ENCODE data around the gene NAV2. TPM values are rescaled to one million over a fixed set of nuclear protein-coding genes. Genes with fewer than 3 reads are reported as not detected.

NAV2 gene
- total and polyA plus RNA-seq, 9 donors: 25.7 to 70.6 (median 46.1) TPM

DNA sequence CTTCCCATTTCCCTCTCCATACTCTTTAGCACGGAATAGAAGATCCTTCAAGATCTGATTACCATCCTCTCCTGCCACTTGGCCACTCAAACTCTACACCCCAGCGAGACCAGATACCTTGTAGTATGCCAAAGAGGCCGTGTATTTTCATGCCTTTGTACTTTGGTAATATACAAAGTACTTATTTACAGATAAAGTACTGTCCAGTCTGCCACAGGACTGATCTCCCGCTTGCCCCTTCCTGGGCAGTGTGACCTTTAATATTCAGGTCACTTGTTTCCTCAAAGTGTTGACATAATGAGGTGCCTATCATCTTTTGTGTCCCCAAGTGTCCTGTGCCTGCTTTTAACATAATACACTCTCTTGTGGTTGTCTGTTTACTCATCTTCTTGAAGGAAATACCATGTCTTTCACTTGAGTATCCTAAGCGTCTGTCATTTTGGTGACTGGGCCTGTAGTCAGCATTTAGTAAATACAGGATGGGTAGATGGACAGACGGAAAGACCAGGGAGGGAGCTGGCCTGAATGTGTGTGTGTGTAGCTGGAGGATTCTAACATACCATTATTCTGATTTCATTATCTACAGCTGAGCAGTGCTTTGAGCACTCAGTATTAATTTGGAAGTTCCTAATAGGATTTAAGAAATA lies 137.4 kb downstream of the NAV2 start:
- peak overlapping the region; percentile 83 for H3K27ac ChIP-seq (ENCODE audit: low read length)
- no peaks in the 10 kb centered on the region for H3K36me3 ChIP-seq (ENCODE audit: control insufficient read depth, insufficient read depth, low read length)
- no peak overlapping the region for H3K4me3 ChIP-seq (ENCODE audit: low read length)
- no CpG with 5 or more reads among the region's 6 CpGs for WGBS (ENCODE audit: insufficient coverage)
- H3K9me3 ChIP-seq (replicated peaks; ENCODE audit: control insufficient read depth, low read depth, low read length): no peaks in the 10 kb centered on the region
- H3K4me1 ChIP-seq (ENCODE audit: control insufficient read depth, insufficient read depth, low read length): peaks cover 65% of the 10 kb centered on the region
- no peaks in the 10 kb centered on the region for H3K27me3 ChIP-seq (ENCODE audit: control insufficient read depth, insufficient read depth, low read length)
- no peak for DNase-seq

DNA sequence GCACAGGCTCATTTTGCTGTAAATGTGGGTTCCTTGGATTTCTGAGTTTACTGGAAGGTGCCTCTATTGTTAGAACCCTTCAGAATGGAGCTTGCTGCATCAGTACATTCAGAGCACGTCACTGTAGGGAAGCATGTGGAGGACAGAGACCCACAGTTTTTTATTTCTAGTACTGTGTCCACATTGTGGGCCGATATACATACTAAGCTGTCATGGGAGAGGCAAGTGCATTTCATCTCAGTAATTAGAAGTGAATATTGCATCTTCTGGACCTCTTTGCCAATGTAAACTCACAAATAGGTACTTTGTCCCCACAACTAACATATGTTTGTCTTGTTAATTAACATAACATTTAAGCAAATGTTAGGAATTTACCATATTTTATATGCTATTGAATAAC lies 139.7 kb downstream of the NAV2 start:
- no peak overlapping the region for H3K27ac ChIP-seq (ENCODE audit: low read length)
- H3K9me3 ChIP-seq (replicated peaks; ENCODE audit: control insufficient read depth, low read depth, low read length): no peaks in the 10 kb centered on the region
- no peaks in the 10 kb centered on the region for H3K36me3 ChIP-seq (ENCODE audit: control insufficient read depth, insufficient read depth, low read length)
- H3K4me1 ChIP-seq (ENCODE audit: control insufficient read depth, insufficient read depth, low read length): peaks cover 47% of the 10 kb centered on the region
- DNase-seq: no peak
- no peaks in the 10 kb centered on the region for H3K27me3 ChIP-seq (ENCODE audit: control insufficient read depth, insufficient read depth, low read length)
- H3K4me3 ChIP-seq (ENCODE audit: low read length): no peak overlapping the region
- WGBS (ENCODE audit: insufficient coverage): 80% methylated on average over 1 of the region's 2 CpGs

DNA sequence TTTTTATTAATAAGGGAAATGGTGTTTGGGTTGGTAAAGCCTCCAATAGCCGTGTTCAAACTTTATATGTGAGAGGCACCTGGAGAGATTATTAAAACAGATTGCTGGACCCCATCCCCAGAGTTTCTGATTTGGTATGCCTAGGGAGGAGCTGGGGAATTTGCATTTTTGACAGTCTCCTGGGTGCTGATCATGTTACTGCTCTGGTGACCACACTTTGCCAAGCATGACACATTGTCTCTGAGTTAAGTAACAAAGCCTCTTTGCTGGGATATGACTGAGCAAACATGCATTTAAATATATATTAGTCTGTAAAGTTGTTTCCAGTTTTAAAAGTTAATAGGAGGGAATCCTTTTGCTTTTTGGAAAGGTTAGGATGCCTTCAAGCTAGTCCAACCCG lies 140.4 kb downstream of the NAV2 start:
- DNase-seq: peak; percentile 33
- Histone ChIP-seq H3K4me3 (ENCODE audit: low read length) (no peak overlapping the region), H3K9me3 (replicated peaks; ENCODE audit: control insufficient read depth, low read depth, low read length) (no peaks in the 10 kb centered on the region), H3K36me3 (ENCODE audit: control insufficient read depth, insufficient read depth, low read length) (no peaks in the 10 kb centered on the region), H3K27ac (ENCODE audit: low read length) (no peak overlapping the region), H3K27me3 (ENCODE audit: control insufficient read depth, insufficient read depth, low read length) (no peaks in the 10 kb centered on the region), H3K4me1 (ENCODE audit: control insufficient read depth, insufficient read depth, low read length) (peaks cover 43% of the 10 kb centered on the region)
- WGBS (ENCODE audit: insufficient coverage): 17% methylated on average over 1 of the region's 2 CpGs

DNA sequence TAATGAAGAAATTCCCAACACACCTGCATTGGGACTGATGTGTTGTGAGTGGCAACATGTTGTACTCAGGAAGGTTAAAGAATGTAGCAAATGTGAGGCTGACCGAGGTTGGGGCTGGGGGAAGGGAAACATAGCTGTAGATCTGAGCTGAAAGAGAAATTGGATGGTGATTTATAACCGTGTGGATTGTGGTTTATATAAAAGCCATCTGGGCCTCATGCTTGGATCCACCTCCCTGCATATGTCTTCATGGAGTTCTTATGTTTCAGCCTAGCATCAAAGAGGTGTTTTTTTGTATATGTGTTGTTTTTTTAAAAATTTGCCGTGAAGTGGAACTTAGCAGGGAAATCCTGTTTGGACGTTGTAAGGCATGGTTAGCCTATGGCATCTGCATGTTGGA lies 141.3 kb downstream of the NAV2 start:
- H3K27ac ChIP-seq (ENCODE audit: low read length): no peak overlapping the region
- no peak overlapping the region for H3K4me3 ChIP-seq (ENCODE audit: low read length)
- DNase-seq: no peak
- no peaks in the 10 kb centered on the region for H3K9me3 ChIP-seq (replicated peaks; ENCODE audit: control insufficient read depth, low read depth, low read length)
- WGBS (ENCODE audit: insufficient coverage): 17% methylated on average over 4 of the region's 4 CpGs
- H3K36me3 ChIP-seq (ENCODE audit: control insufficient read depth, insufficient read depth, low read length): no peaks in the 10 kb centered on the region
- no peaks in the 10 kb centered on the region for H3K27me3 ChIP-seq (ENCODE audit: control insufficient read depth, insufficient read depth, low read length)
- H3K4me1 ChIP-seq (ENCODE audit: control insufficient read depth, insufficient read depth, low read length): peaks cover 34% of the 10 kb centered on the region

DNA sequence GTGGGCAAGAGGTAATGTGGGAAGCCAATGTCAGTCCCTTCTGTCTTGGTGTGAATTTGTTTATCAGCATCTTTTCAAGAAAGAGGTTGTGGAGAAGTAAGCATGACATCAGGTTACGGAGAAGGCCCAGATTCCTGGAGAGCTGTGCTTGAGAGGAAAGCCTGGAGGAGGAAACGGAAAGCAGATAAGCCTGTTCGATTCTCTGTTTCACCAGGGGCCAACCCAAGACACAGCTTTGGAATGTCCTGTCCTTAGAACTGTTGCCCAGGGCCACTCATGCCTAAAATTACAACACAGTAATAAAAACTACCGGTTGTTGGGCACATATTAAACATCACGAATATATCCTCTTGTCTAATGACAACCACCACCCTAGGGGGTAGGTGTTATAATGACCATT lies 148.5 kb downstream of the NAV2 start:
- H3K27me3 ChIP-seq (ENCODE audit: control insufficient read depth, insufficient read depth, low read length): no peaks in the 10 kb centered on the region
- H3K27ac ChIP-seq (ENCODE audit: low read length): no peak overlapping the region
- DNase-seq: no peak
- peaks cover 32% of the 10 kb centered on the region for H3K4me1 ChIP-seq (ENCODE audit: control insufficient read depth, insufficient read depth, low read length)
- no peaks in the 10 kb centered on the region for H3K9me3 ChIP-seq (replicated peaks; ENCODE audit: control insufficient read depth, low read depth, low read length)
- H3K36me3 ChIP-seq (ENCODE audit: control insufficient read depth, insufficient read depth, low read length): no peaks in the 10 kb centered on the region
- no peak overlapping the region for H3K4me3 ChIP-seq (ENCODE audit: low read length)
- 75% methylated on average over 2 of the region's 5 CpGs for WGBS (ENCODE audit: insufficient coverage)

DNA sequence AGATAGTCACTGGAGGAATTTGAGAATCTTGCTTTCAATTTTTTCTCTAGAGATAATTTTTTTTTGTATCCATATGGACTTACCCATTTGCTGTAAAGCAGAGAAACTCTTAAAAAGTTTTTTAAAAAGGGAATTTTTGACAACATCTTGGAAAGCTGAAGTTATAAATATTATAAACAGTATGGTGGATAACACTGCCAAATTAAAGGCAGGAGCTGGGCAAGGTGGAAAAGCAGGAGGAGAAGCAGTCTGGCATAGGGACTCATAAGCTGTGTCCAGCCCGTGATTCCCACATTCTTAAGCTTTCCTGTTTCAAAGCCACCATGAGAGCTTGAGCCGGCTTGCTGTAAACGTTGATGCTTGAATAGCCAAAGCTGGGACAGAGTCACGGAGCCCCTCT lies 149.5 kb downstream of the NAV2 start:
- H3K27me3 ChIP-seq (ENCODE audit: control insufficient read depth, insufficient read depth, low read length): no peaks in the 10 kb centered on the region
- H3K4me1 ChIP-seq (ENCODE audit: control insufficient read depth, insufficient read depth, low read length): peaks cover 32% of the 10 kb centered on the region
- WGBS (ENCODE audit: insufficient coverage): 37% methylated on average over 4 of the region's 4 CpGs
- no peaks in the 10 kb centered on the region for H3K9me3 ChIP-seq (replicated peaks; ENCODE audit: control insufficient read depth, low read depth, low read length)
- no peaks in the 10 kb centered on the region for H3K36me3 ChIP-seq (ENCODE audit: control insufficient read depth, insufficient read depth, low read length)
- H3K4me3 ChIP-seq (ENCODE audit: low read length): no peak overlapping the region
- DNase-seq: no peak
- no peak overlapping the region for H3K27ac ChIP-seq (ENCODE audit: low read length)

DNA sequence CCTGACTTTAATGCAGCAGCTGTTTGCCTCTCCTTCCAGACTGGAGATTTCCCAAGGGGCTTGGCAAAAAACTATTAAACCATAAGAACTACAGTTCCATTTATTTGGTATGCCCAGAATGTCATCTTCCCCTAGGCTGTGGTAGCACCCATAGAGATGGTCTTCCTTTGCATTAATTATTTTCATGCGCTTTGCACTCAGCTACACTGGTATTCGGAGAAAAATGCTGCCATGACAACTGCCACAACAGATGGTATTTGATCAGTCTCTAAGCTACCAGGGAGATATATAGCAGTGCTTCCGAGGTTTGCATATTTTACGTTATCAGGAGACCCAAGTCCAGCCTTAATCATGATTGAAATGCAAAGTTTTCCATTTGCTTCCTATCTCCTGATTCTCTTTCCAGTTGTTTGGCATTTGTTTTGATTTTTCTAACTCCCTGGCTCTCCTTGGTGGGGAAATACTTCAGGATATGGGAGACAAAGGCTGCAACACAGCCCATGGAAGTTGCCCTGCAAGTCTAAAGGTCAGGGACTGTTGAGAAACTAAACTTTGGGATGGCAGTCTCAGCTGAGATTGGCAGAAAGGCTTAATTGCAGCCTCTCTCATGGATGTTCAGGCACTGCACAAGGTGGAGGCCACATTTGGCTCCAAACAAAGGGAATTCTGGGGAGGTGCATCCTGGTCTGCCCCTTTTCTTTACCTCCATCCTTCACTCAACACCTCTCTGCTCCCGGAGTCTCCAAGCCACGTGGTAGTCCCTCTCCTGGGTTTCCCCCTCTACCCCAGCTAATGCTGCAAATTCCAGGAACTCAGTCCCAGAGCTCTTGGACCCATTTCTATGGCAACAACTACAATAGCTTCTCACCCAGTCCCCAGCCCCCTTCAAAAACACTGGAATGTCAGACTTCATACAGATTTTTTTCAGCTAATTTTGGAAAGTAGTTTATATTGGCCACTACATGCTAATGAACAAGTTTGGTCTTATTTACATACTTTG lies 151.8 kb downstream of the NAV2 start:
- WGBS (ENCODE audit: insufficient coverage): 30% methylated on average over 3 of the region's 6 CpGs
- peak overlapping the region; percentile 71 for H3K27ac ChIP-seq (ENCODE audit: low read length)
- peak; percentile 54 for DNase-seq
- peaks cover 49% of the 10 kb centered on the region for H3K4me1 ChIP-seq (ENCODE audit: control insufficient read depth, insufficient read depth, low read length)
- H3K36me3 ChIP-seq (ENCODE audit: control insufficient read depth, insufficient read depth, low read length): no peaks in the 10 kb centered on the region
- no peaks in the 10 kb centered on the region for H3K27me3 ChIP-seq (ENCODE audit: control insufficient read depth, insufficient read depth, low read length)
- H3K4me3 ChIP-seq (ENCODE audit: low read length): no peak overlapping the region
- no peaks in the 10 kb centered on the region for H3K9me3 ChIP-seq (replicated peaks; ENCODE audit: control insufficient read depth, low read depth, low read length)

DNA sequence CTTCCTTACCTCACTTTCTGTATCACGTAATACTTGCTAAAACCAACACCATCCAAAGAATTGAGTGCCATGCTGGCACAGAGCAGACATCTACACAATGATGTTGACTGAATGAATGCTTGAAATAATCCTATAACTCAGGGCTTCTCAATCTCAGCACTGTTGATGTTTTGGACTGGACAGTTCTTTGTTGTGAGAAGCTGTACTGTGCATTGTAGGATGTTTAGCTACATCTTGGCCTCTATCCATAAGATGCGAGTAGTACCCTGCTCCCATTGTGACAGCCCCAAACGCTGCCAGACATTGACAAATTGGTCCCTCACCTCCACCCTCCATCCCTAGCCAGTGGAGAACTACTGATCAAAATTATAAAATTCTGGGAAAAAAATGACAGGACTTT lies 153.4 kb downstream of the NAV2 start:
- Histone ChIP-seq H3K27me3 (ENCODE audit: control insufficient read depth, insufficient read depth, low read length) (no peaks in the 10 kb centered on the region), H3K4me3 (ENCODE audit: low read length) (no peak overlapping the region), H3K9me3 (replicated peaks; ENCODE audit: control insufficient read depth, low read depth, low read length) (no peaks in the 10 kb centered on the region), H3K36me3 (ENCODE audit: control insufficient read depth, insufficient read depth, low read length) (no peaks in the 10 kb centered on the region), H3K27ac (ENCODE audit: low read length) (no peak overlapping the region), H3K4me1 (ENCODE audit: control insufficient read depth, insufficient read depth, low read length) (peaks cover 61% of the 10 kb centered on the region)
- no CpG with 5 or more reads among the region's 3 CpGs for WGBS (ENCODE audit: insufficient coverage)
- no peak for DNase-seq

DNA sequence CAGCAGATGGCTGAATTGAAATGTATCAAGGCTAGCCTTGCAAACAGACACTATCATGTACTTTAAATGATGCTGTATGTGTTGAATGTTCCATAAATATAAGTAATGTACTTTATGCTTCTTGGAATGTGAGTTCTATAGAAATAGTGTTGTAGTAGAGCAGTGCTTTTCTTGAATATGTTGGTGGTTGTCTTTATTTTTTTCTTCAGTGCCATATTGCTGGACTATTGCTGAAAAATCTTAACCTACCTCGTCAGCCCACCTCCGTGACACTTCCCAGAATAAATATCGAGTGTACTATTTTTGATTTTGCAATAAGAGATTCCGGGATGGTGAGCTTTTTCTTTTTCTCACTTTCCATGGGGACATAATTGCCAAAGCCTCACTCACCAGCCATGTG lies 153.9 kb downstream of the NAV2 start:
- no peak for DNase-seq
- Histone ChIP-seq H3K36me3 (ENCODE audit: control insufficient read depth, insufficient read depth, low read length) (no peaks in the 10 kb centered on the region), H3K4me3 (ENCODE audit: low read length) (no peak overlapping the region), H3K4me1 (ENCODE audit: control insufficient read depth, insufficient read depth, low read length) (peaks cover 65% of the 10 kb centered on the region), H3K27me3 (ENCODE audit: control insufficient read depth, insufficient read depth, low read length) (no peaks in the 10 kb centered on the region), H3K27ac (ENCODE audit: low read length) (no peak overlapping the region), H3K9me3 (replicated peaks; ENCODE audit: control insufficient read depth, low read depth, low read length) (no peaks in the 10 kb centered on the region)
- no CpG with 5 or more reads among the region's 4 CpGs for WGBS (ENCODE audit: insufficient coverage)

DNA sequence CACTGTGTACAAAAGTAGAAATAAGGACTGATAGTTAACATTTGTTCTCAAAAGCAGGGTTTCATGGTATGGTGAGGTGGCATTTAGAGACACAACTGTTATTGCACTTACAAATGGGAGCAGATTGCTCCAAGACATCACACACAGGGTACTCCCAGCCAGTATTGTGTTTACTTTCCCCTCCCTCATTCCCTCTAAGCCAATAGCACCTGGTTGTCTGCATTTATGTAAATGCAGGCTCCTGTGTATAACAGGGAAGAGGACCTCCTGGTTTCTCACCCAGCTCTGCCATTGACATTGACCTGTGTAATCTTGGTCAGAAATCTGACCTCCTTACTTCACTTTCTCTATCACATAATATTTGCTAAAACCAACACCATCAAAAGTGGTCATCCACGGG lies 154.4 kb downstream of the NAV2 start:
- Histone ChIP-seq H3K4me3 (ENCODE audit: low read length) (no peak overlapping the region), H3K27ac (ENCODE audit: low read length) (no peak overlapping the region), H3K27me3 (ENCODE audit: control insufficient read depth, insufficient read depth, low read length) (no peaks in the 10 kb centered on the region), H3K4me1 (ENCODE audit: control insufficient read depth, insufficient read depth, low read length) (peaks cover 65% of the 10 kb centered on the region), H3K9me3 (replicated peaks; ENCODE audit: control insufficient read depth, low read depth, low read length) (no peaks in the 10 kb centered on the region), H3K36me3 (ENCODE audit: control insufficient read depth, insufficient read depth, low read length) (no peaks in the 10 kb centered on the region)
- DNase-seq: no peak
- WGBS (ENCODE audit: insufficient coverage): no CpG with 5 or more reads among the region's 1 CpG
